Chondrocyte (in vitro differentiated cells): ENCODE data around the gene EYA2. TPM values are rescaled to one million over a fixed set of nuclear protein-coding genes. Genes with fewer than 3 reads are reported as not detected.
"Not testable (repeated sequence)": the region's sequence is repeated elsewhere in the genome, so short reads cannot be mapped to it uniquely, and the experiment has no call there.

Experiments
- DNase-seq: peaks from one replicate; pipeline ENCODE4 v3.0.0; 2021; ENCODE audit warnings: mixed read lengths, low spot score
- H3K27ac Mint-ChIP-seq: one replicate; pipeline ENCODE4 v1.8.0; 2021; ENCODE audit warnings: mild to moderate bottlenecking, moderate library complexity, mixed read lengths; ENCODE audit not compliant: unreplicated experiment
- H3K27me3 Mint-ChIP-seq: 2 replicates; pipeline ENCODE4 v1.8.0; 2021; ENCODE audit warnings: low read depth, mixed read lengths
- H3K36me3 Mint-ChIP-seq: 2 replicates; pipeline ENCODE4 v1.8.0; 2021; ENCODE audit warnings: low read depth, mixed read lengths
- H3K4me1 Mint-ChIP-seq: 2 replicates; pipeline ENCODE4 v1.8.0; 2021; ENCODE audit warnings: low read depth, mild to moderate bottlenecking, mixed read lengths
- H3K4me3 Mint-ChIP-seq: one replicate; pipeline ENCODE4 v1.8.0; 2021; ENCODE audit warnings: mild to moderate bottlenecking, moderate library complexity, mixed read lengths; ENCODE audit not compliant: unreplicated experiment
- H3K9me3 Mint-ChIP-seq: 2 replicates; pipeline ENCODE4 v1.8.0; 2021; ENCODE audit warnings: low read depth, mixed read lengths
- CTCF ChIP-seq: fragments of 200-600 bp; sonication (generic); IDR thresholded peaks from 2 replicates; pipeline ENCODE4 v1.5.0; 2021; ENCODE audit warnings: antibody characterized with exemption, mild to moderate bottlenecking, moderate library complexity
- total RNA-seq: library from RNA; stranded (reverse); gene quantifications from 3 replicates; pipeline ENCODE4 v1.2.1, GENCODE V29; 2021

EYA2 gene
- total RNA-seq, 1 donor from 2014 or later: 0.32 TPM

DNA sequence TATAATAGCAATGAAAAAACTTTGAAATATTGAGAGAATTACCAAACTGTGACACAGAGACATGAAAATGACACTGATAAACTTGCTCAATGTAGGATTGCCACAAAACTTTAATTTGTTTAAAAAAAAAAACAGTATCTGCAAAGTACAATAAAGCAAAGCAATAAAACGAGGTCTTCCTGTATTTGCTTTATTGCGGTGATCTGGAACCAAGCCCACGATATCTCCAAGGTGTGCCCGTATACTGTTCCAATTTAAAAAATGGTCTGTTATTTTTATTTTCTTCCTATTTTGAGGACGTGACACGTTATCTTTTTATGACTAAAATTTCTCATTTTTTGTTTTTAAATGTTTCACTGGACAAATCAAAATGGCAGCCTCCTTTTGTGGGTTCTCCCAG, 25.5 kb downstream of the EYA2 start:
- Mint-ChIP-seq H3K36me3 (no peaks in the 10 kb centered on the region), H3K4me3 (no peak overlapping the region), H3K27me3 (peaks cover 6% of the 10 kb centered on the region), H3K27ac (no peak overlapping the region), H3K4me1 (peaks cover 13% of the 10 kb centered on the region), H3K9me3 (peaks cover 9% of the 10 kb centered on the region)
- TF ChIP-seq CTCF: no peak
- no peak for DNase-seq

- DNase-seq, H3K4me3 Mint-ChIP-seq, H3K9me3 Mint-ChIP-seq, H3K27ac Mint-ChIP-seq, H3K36me3 Mint-ChIP-seq, H3K4me1 Mint-ChIP-seq, H3K27me3 Mint-ChIP-seq: not testable (repeated sequence)
Measured at GRCh38 chr20:46922841-46923240, 28.2 kb downstream of the EYA2 start.

DNA sequence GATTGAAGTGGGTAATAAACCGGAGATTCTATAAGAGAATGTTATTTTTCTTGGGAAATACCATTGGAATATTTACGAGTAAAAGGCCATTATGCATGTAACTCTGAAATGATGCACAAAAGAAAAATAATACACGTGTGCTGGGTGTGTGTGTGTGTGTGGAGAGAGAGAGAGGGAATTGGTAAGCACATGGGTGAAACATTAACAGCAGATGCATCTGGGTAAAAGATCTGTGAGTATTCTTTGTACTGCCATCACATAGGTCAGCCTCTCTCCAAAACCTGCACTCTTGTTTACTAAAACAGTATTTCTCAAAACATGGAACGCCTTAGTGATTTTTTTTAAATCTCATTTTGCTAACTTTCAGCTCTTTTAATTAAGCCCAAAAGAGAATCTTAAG, 28.9 kb downstream of the EYA2 start:
- Mint-ChIP-seq H3K4me1 (peaks cover 4% of the 10 kb centered on the region), H3K36me3 (no peaks in the 10 kb centered on the region), H3K27me3 (peaks cover 8% of the 10 kb centered on the region), H3K9me3 (peaks cover 7% of the 10 kb centered on the region), H3K4me3 (no peak overlapping the region), H3K27ac (no peak overlapping the region)
- no peak for TF ChIP-seq CTCF
- DNase-seq: no peak

GRCh38 chr20:46928580-46929132, 34.0 kb downstream of the EYA2 start:
- TF ChIP-seq CTCF: no peak
- Mint-ChIP-seq H3K9me3 (no peaks in the 10 kb centered on the region), H3K27me3 (peaks cover 31% of the 10 kb centered on the region), H3K27ac (peak overlapping the region; percentile 33), H3K4me3 (no peak overlapping the region), H3K4me1 (peaks cover 12% of the 10 kb centered on the region), H3K36me3 (no peaks in the 10 kb centered on the region)
- DNase-seq: no peak

GRCh38 chr20:46929902-46930301, 35.3 kb downstream of the EYA2 start:
- no peak overlapping the region for H3K27ac Mint-ChIP-seq
- no peaks in the 10 kb centered on the region for H3K9me3 Mint-ChIP-seq
- H3K27me3 Mint-ChIP-seq: peaks cover 39% of the 10 kb centered on the region
- TF ChIP-seq CTCF: no peak
- no peak overlapping the region for H3K4me3 Mint-ChIP-seq
- H3K36me3 Mint-ChIP-seq: no peaks in the 10 kb centered on the region
- no peak for DNase-seq
- peaks cover 12% of the 10 kb centered on the region for H3K4me1 Mint-ChIP-seq

DNA sequence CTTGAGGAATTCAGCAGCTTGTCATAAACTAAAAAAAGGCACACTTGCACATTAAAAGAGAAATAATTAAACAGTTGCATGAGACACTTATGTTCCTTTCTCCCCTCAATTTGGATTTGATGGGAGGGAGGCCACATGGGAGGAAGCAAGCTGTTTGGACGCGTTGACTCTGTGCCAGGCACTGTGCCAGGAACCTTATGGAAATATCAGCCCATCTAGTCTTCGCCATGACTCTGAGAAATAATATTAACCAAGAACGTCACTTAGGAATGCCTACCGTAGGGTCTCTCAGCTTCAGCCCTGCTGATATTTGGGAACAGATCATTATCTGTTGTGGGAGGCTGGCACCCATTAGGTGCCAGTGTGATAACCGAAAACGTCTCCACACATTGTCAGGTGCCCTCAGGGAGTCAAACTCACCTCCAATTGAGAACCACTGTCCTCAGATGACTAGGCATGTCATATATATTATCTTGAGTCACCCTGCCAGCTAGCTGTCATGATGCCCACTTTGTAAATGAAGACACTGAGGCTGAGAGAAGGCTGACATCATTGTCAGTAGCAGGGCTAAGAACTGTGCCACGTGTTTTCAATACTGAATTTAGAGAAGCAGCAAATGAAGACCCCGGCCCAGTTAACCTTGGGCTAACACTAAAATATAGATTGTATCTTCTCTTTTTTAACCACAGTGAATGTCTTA, 36.1 kb downstream of the EYA2 start:
- Mint-ChIP-seq H3K36me3 (no peaks in the 10 kb centered on the region), H3K27me3 (peaks cover 37% of the 10 kb centered on the region), H3K9me3 (no peaks in the 10 kb centered on the region), H3K4me3 (no peak overlapping the region), H3K4me1 (peaks cover 12% of the 10 kb centered on the region), H3K27ac (no peak overlapping the region)
- TF ChIP-seq CTCF: no peak
- no peak for DNase-seq
